Heart left ventricle (tissue), 16 donors: Measurements from ENCODE around the gene PCP2. TPM values are rescaled to one million over a fixed set of nuclear protein-coding genes. Genes with fewer than 3 reads are reported as not detected.

Source experiments
- ATAC-seq, 4 donors: fragments of 200-7000 bp; cut with Tn5 transposase; one replicate each; pipeline ENCODE4 v1.9.1; 2020 to 2022; ENCODE audit warnings: moderate library complexity in 4 of 4, mild to moderate bottlenecking in 3 of 4, moderate number of reproducible peaks in 1 of 4
- DNase-seq, 5 donors: peaks; one replicate each; pipeline ENCODE4 v3.0.0-alpha.2; 2020
- H3K27ac ChIP-seq, 12 donors: fragments of 200-600 bp; sonication (generic) in 4 of 12; one replicate each; pipeline versions ENCODE4 v1.5.0 to v1.8.0; 2016 to 2022; ENCODE audit warnings: mild to moderate bottlenecking in 2 of 12
- H3K27me3 ChIP-seq, 9 donors: fragments of 200-600 bp; sonication (generic) in 2 of 9; one replicate each; pipeline versions ENCODE4 v1.5.1 to v1.8.0; 2016 to 2022; ENCODE audit warnings: mild to moderate bottlenecking in 3 of 9
- H3K36me3 ChIP-seq, 9 donors: fragments of 200-600 bp; sonication (generic) in 2 of 9; one replicate each; pipeline versions ENCODE4 v1.5.0 to v1.8.0; 2018 to 2022; ENCODE audit warnings: mild to moderate bottlenecking in 2 of 9
- H3K4me1 ChIP-seq, 12 donors: fragments of 200-600 bp; sonication (generic) in 4 of 12; one replicate each; pipeline versions ENCODE4 v1.5.0 to v1.8.0; 2016 to 2022; ENCODE audit warnings: mild to moderate bottlenecking in 3 of 12
- H3K4me3 ChIP-seq, 12 donors: fragments of 200-600 bp; sonication (generic) in 4 of 12; one replicate each; pipeline versions ENCODE4 v1.5.0 to v1.8.0; 2017 to 2022; ENCODE audit warnings: mild to moderate bottlenecking in 9 of 12, moderate library complexity in 4 of 12
- H3K9me3 ChIP-seq, 12 donors: fragments of 200-600 bp; sonication (generic) in 4 of 12; one replicate each; pipeline versions ENCODE4 v1.5.0 to v1.8.0; 2016 to 2022; ENCODE audit warnings: mild to moderate bottlenecking in 1 of 12
- POLR2A ChIP-seq, 2 donors: fragments of 450-650 bp; IDR thresholded peaks; one replicate each; pipeline ENCODE4 v1.6.1; 2017; ENCODE audit warnings: antibody characterized with exemption in 2 of 2, mild to moderate bottlenecking in 2 of 2, moderate library complexity in 2 of 2
- WGBS, 4 donors: extraction: QIAGEN DNeasy Blood & Tissue Kit in 2 of 4; methylation state at CpG; one replicate each; pipeline versions ENCODE4 v1.1.5 to v1.1.7; 2013 to 2018; 5-methylcytosine and 5-hydroxymethylcytosine counted together
- intact Hi-C, 10 donors: fragments of 100-400 bp; cut with DNase I; formaldehyde crosslinking; loops; one replicate each; pipeline versions ENCODE4 v1.11.1 to v1.14.2; 2022
- long read RNA-seq, 3 donors: library from polyadenylated mRNA; unstranded; transcript quantifications; one replicate each; pipeline ENCODE4 v2.0.0, GENCODE V29; 2020 to 2021
- polyA plus RNA-seq, 2 donors: library from polyadenylated mRNA; stranded (reverse); fragments of 200-250 nt; gene quantifications; one replicate each; pipeline ENCODE4 v1.2.3, GENCODE V29; 2013
- total RNA-seq, 9 donors: library from RNA; depleted of rRNA in 2 of 9; stranded (reverse); fragments of >200 nt in 2 of 9; fragmentation: NEBNext Ultra II Directional in 3 of 9; extraction: Animal tissue kit (Norgen Biotek cat#: 25700) in 3 of 9; gene quantifications; one replicate each; pipeline versions ENCODE4 v1.1.0 to v1.2.4, GENCODE V29; 2016 to 2023
- TF ChIP-seq, protein P1 (sequence below), 12 donors: fragments of 200-600 bp; sonication (generic) in 4 of 12; IDR thresholded peaks; one replicate each; pipeline versions ENCODE4 v1.5.0 to v1.8.0; 2018 to 2022; ENCODE audit warnings: antibody characterized with exemption in 12 of 12, mild to moderate bottlenecking in 5 of 12
- donor health status: ischemic (EF 13 %, LVEDD 7.1; RV severe dilation, severe dysfunction).
- donor health status: healthy with polysubstance abuse.
- donor health status: DM: no; HTN: yes; CAD: no.
- donor health status: DM: no; HTN: no; CAD: no.
- donor health status: ischemic (EF 25% LVEDD 6.9; RV normal size, moderate dysfunction).
- donor health status: ischemic (EF 25% LVEDD 5.7; RV mildly dilated, moderate dysfunction).
- donor health status: healthy.
- donor health status: DM: yes; HTN: yes; CAD: no.
- donor health status: ischemic (EF 35%, LVEDD 5.7; RV mildly dilated, moderate dysfunction).
- donor health status: nonischemic (EF 11% LVEDD 7.7; RV severe dilation, severe dysfunction).
- donor health status: DM: yes; HTN: yes; CAD: no.
- donor health status: PGD.
- donor health status: ischemic (EF 29% LVEDD 5.4; RV normal size, mild dysfunction).
- donor health status: nonischemic (EF 23%, LVEDD 6.1; RV moderate dilation, normal function).

PCP2 gene
- total RNA-seq (1 to 10 TPM in 7 of 9 donors, under 1 TPM in 2; 0.54 to 3.0 (median 1.3) TPM), polyA plus RNA-seq (under 1 TPM; 0.62 to 0.65 TPM)
- long read RNA-seq, donor 1: 0 reads
- long read RNA-seq, donor 2: 0 reads
- long read RNA-seq, donor 3, partial matches to known transcripts: 0 of 1 reads
- long read RNA-seq, donor 3, other reads (novel, unspliced or antisense): 1 of 1 reads

DNA sequence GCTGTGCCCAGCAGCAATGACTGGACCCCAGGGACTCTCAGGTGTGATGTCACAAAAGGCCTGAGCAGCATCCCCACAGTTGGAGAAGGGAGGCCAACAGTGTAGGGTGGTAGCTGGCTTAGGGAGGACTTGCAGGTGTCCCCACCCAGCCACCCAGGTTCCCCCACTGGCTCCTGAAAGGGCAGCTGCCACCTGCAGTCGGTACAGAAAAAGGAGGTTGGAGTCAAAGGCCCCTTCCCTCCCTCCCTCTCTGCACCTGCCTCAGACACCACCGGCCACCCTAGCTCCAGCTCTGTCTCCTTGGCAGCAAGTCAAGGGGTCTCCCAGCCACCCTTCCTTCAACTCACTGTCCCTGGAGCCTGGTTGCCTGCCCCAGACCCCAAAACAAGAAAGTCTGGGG is at the start of gene PCP2:
PCP2 (minus strand) TSS at position 22 of the 400 bp plus-strand sequence. CDS start 262 bp downstream, outside the sequence.
- TF ChIP-seq, protein P1, sequence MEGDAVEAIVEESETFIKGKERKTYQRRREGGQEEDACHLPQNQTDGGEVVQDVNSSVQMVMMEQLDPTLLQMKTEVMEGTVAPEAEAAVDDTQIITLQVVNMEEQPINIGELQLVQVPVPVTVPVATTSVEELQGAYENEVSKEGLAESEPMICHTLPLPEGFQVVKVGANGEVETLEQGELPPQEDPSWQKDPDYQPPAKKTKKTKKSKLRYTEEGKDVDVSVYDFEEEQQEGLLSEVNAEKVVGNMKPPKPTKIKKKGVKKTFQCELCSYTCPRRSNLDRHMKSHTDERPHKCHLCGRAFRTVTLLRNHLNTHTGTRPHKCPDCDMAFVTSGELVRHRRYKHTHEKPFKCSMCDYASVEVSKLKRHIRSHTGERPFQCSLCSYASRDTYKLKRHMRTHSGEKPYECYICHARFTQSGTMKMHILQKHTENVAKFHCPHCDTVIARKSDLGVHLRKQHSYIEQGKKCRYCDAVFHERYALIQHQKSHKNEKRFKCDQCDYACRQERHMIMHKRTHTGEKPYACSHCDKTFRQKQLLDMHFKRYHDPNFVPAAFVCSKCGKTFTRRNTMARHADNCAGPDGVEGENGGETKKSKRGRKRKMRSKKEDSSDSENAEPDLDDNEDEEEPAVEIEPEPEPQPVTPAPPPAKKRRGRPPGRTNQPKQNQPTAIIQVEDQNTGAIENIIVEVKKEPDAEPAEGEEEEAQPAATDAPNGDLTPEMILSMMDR (IDR thresholded peaks at IDR 0.05): no peak
- no peak for TF ChIP-seq POLR2A (IDR thresholded peaks at IDR 0.05)
- Histone ChIP-seq H3K36me3 (peaks cover 0 to 12% (median 0%) of the 10 kb centered on the region in 9 donors), H3K4me3 (no peak within 1 kb of the TSS), H3K9me3 (no peaks in the 10 kb centered on the region), H3K4me1 (peaks cover 3 to 47% (median 13%) of the 10 kb centered on the region in 12 donors), H3K27ac (no peak within 1 kb of the TSS), H3K27me3 (peaks cover 2 to 33% (median 16%) of the 10 kb centered on the region in 9 donors)
- intact Hi-C loops: no loop called here
- WGBS, 4 donors: 37 to 65% (median 45%) methylated on average over 1 to 2 of the region's 2 CpGs; no CpG with 5 or more reads in 1 of the 4 donors
- no peak for ATAC-seq
- DNase-seq: no peak

DNA sequence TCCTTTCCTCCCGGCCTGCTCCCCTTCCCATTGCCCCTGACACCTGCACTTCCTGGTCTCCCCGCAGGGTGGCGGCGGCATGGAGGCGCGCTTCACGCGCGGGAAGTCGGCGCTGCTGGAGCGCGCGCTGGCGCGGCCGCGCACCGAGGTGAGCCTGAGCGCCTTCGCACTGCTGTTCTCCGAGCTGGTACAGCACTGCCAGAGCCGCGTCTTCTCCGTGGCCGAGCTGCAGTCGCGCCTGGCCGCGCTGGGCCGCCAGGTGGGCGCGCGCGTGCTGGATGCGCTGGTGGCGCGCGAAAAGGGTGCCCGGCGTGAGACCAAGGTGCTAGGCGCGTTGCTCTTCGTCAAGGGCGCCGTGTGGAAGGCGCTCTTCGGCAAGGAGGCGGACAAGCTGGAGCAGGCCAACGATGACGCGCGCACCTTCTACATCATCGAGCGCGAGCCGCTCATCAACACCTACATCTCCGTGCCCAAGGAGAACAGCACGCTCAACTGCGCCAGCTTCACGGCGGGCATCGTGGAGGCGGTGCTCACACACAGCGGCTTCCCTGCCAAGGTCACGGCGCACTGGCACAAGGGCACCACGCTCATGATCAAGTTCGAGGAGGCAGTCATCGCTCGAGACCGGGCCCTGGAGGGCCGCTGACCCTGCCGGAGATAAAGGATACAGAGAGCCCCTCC is 48.8 kb upstream of the PCP2 start:
- H3K36me3 ChIP-seq: peaks cover 0 to 35% (median 26%) of the 10 kb centered on the region in 9 donors
- H3K9me3 ChIP-seq: no peaks in the 10 kb centered on the region
- peaks cover 0 to 23% (median 8%) of the 10 kb centered on the region in 12 donors for H3K4me1 ChIP-seq
- 78 to 81% (median 79%) methylated on average over 72 to 74 of the region's 74 CpGs for WGBS, 4 donors
- peak overlapping the region in 10 of 12 donors; percentile 71 to 100 (median 96) for H3K4me3 ChIP-seq
- peak overlapping the region in 3 of 12 donors; percentile 86 to 93 (median 86) for H3K27ac ChIP-seq
- no peak for TF ChIP-seq POLR2A (IDR thresholded peaks at IDR 0.05)
- TF ChIP-seq, protein P1 (IDR thresholded peaks at IDR 0.05): peak in 2 of 12 donors; percentile 0 to 5
- peaks cover 0 to 26% (median 0%) of the 10 kb centered on the region in 9 donors for H3K27me3 ChIP-seq
- intact Hi-C loops: loop anchor here in 7 of 10 donors (5.0 to 10.0 kb wide), 7 partner anchors 112 to 578 kb away; partner anchors contain the start of gene MAP2K7 (in 1 of the 7)
- DNase-seq: no peak
- no peak for ATAC-seq

DNA sequence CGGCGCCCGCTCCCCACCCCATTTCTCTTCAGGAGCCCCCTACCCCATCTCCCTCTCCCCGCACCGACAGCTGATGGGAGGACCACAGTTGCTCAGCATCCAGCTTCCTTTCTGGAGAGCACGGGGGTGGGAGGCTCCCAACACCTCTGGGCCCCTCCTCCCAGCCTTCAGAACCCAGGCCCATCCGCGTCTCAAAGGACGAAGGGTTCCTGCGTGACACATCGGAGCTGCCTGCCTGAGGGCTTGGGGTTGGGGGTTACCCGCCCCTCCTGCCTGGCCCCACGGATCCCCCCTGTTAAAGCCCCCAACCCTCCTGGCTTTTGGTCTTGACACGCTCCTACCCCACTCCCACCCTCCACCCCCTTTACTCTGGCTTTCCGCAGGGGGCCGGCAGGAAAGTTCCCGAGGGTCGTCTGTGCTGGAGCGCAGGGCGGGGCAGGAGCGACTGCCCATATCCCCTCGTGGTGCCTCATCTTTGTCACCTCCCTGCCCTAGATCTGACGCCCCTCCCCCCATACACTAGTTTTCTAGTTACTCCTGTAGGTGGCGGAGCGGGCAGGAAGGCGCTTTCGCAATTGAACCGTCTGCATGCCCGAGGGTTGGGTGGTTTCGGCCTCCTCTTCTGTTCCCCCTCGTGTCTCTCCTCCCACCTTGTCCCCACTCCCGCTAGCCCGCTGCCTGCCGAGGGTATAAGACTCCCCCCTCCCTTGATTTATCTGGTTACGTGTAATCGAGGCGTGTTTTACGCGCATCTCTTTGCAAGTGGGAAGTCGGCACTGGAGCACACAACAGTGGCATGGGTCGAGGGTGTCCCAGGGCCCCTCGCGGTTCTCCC is 48.0 kb upstream of the PCP2 start:
- intact Hi-C loops: loop anchor here in 8 of 10 donors (2.0 to 10.0 kb wide), 9 partner anchors 113 to 577 kb away; partner anchors contain the start of gene MAP2K7 (in 1 of the 8)
- 5 to 12% (median 7%) methylated on average over 32 to 43 of the region's 43 CpGs for WGBS, 4 donors
- peak overlapping the region in 10 of 12 donors; percentile 77 to 95 (median 88) for H3K27ac ChIP-seq
- peaks cover 0 to 29% (median 3%) of the 10 kb centered on the region in 9 donors for H3K27me3 ChIP-seq
- no peak for TF ChIP-seq POLR2A (IDR thresholded peaks at IDR 0.05)
- TF ChIP-seq, protein P1 (IDR thresholded peaks at IDR 0.05): peak; percentile 4 to 59 (median 38)
- H3K4me3 ChIP-seq: peak overlapping the region; percentile 71 to 100 (median 96)
- H3K9me3 ChIP-seq: no peaks in the 10 kb centered on the region
- ATAC-seq (peak; percentile 55 to 79 (median 69)), DNase-seq (peak; percentile 76 to 85 (median 84))
- peaks cover 0 to 27% (median 8%) of the 10 kb centered on the region in 12 donors for H3K4me1 ChIP-seq
- H3K36me3 ChIP-seq: peaks cover 0 to 35% (median 26%) of the 10 kb centered on the region in 9 donors
